Measurements from ENCODE around the gene EVX2.

Gene EVX2

DNA sequence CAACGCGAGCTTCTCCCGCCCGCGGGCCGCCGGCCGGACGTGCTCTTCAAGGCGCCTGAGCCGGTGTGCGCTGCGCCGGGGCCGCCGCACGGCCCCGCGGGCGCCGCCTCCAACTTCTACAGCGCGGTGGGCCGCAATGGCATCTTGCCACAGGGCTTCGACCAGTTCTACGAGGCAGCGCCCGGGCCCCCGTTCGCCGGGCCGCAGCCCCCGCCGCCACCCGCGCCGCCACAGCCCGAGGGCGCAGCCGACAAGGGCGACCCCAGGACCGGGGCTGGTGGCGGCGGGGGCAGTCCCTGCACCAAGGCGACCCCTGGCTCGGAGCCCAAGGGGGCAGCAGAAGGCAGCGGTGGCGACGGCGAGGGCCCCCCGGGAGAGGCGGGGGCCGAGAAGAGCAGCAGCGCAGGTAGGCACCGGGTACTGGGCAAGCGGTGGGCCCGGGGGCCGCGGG is 24.0 kb upstream of the EVX2 start:
- no peak for DNase-seq (ENCODE audit: low read depth in 2 of 2)

DNA sequence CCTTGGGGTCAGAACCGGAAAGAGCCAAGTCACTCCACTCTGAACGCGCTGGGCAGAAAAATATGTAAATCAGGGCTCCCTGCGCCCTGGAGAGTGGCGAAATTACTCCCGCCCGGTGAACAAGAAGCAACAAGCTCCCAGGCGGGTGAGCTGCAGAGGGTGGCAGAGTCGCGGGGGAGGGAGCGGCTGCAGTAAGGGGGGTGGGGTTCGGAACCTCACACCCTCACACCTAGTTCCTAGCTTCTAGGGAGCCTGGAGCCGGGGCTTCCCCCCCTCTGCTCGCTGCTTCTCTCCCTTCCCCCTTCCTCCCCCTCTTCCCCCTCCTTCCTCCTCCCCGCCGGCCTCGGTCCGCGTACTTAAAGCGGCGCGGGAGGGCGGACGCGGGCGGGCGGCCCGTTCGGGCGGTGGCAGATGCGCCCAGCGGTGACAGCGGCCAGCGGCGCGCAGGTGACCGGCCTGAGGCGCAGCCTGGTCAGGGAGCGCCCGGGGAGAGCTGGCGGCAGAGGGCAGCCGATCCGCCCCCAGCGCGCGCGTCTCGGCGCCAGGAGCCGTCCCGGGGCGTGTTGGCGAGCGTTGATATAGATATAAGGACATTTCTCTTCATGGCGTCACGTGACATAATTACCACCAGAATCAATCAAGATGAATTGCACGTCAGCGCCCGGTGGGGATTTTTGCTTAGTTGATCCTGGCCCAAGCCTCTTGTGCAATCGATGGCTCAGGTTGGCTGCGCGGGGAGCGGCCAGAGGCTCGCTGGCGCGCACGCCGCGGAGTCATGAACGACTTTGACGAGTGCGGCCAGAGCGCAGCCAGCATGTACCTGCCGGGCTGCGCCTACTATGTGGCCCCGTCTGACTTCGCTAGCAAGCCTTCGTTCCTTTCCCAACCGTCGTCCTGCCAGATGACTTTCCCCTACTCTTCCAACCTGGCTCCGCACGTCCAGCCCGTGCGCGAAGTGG is 23.1 kb upstream of the EVX2 start, which contains the start of gene HOXD11:
HOXD11 (plus strand) TSS at position 700 of the 959 bp plus-strand sequence; CDS start at position 776, 76 bp downstream.
- DNase-seq (ENCODE audit: low read depth in 2 of 2), result no peak

DNA sequence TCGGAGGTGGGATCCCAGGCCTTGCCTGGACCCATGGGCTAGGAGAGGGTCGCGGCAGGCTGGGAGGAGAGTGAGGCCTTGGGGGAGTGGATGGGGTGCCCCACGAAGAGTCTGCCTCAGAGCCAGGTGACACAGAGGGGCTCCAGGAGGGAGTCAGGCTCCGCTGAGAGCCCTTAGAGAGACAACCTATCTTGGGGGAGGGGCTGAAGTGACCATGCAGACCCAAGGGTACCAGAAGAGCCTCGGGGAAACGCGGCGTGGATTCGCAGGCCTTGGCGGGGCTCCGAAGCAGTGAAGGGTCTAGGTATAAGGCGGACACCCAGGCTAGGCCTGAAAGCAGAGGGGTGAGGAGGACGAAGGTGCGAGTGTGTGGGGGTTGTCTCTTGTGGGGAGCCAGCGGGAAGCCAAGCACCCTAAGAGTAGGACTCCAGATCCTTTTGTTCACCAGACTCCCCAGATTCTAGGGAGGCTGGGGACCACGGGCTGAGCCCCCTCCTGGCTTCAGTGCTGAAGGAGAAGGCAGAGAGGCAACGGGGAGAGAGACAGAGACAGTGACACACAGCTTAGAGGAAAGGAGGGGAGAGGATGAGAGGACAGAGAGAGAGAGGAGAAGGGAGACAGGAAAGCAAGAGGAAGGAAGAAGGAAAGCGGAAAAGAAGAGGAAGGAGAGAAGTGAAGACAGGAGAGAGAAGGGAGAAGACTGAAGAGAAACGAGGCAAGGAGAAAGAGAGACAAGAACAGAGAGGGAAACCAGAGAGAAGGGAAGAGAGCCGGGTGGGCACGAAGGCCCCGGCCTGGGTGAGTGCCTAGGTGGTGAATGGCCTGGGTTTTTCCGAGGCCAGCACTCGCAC is 22.2 kb upstream of the EVX2 start:
- DNase-seq (ENCODE audit: low read depth in 2 of 2), result no peak

DNA sequence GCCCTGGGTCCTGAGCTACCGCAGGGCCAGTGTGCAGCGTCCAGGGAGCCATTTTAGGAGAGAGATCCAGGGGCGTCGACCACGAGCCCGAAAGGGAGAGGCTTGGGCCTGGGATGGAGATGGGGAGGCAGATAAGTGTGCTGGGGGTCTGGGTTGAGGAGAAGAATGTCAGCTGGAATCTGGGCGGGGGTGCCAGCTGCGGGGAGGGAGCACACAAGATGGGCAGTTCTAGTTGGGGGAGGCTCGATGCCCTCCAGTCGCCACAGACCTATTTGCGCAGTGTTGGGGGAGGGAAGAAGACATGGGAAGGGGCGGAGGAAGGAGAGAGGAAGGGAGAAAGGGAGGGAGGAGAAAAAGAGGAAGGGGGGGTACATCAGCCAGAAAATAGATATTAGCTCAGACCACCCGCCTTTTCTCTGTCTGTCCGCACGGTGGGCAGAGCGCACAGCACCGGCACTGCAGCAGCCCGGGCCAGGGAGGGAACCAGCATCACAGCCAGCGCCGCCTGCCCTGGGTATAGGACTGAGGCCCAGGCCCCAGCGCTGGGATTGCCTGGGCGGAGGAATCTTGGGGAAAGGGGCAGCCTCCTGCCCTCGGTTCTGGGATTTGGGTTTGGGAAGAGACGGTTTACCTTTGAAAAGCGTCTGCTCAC is 21.4 kb upstream of the EVX2 start:
- no peak for DNase-seq (ENCODE audit: low read depth in 2 of 2)

DNA sequence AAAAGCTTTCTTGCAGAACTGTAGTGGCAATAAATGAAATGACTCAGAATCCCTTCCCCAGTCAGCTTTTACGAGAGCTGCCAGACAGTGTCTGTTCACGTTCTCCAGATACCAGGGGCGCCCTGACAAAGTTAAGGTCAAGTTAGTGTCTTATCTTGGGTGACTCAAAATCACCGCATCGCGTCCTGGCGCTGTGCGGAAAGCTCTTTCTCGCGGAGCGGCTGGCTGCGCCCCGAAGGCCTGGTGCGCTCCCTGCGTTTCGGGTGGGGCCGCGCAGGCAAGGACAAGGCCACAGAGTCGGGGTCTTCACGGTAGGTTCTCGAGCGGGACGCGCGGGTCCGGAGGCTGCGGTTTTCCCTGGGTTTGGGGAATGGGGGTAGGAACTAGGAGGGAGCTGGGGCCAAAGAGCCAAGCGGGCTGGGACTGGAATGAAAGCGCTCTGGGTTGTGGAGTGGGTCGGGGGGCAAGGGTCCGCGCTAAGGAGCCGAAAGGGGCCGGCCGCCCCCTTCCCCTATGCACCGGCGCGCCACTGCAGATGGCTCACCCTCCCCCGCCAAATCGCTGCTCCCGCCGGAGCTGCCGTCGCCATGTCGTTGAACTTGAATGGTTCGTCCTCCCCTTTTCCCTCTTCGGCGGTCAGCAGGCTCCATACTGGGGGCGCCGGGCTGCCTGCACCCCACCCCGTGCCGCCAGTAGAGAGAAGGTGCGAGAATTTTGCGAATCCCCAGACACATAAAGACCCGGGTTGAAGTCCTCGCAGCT is 20.7 kb upstream of the EVX2 start:
- no peak for DNase-seq (ENCODE audit: low read depth in 2 of 2)

DNA sequence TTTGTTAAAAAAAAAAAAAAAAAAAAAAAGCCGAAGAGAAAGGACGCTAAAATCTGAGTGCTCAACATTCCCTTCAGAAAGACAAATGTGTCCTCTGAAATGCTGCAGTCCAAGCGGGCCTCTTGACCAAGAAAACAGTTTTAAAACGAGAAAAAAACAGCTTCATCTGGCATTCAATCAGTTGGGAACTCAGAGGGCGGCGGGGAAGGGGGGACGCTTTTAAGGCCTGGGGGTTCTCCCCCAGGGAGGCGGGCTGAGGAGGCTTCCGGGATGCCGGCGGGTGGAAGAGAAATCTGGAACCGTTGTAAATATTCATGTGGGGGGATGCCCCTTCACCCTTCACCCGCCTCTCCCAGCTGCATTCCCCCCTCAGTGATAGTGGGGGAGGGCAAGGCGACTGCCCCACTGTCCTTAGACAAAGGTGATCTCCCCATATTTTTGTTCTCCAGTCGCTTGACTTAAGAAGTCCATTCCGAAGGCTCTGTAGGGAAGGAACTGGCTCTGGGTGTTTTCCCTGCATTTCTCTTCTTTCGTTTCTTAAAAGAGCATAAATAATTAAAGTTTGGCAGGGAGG is 20.1 kb upstream of the EVX2 start:
- DNase-seq (ENCODE audit: low read depth in 2 of 2), result no peak

DNA sequence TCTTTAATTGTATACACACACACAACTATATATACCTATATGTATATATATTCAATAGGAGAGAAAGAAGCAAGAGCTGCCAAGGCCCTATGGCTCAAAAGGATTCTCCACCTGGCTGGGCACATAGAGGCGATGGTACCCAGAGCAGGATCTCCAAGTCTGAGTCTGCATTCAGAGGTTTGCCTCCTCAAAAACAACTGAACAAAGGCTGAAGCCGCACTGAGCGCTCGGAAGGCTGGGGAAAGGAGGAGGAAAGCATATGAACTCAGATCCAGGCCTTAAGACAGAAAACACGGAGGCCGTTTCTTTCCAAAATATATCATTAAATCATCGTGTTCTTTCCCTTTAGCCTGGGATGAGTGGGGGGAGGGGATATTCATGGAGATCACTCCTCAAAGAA is 19.4 kb upstream of the EVX2 start:
- DNase-seq (ENCODE audit: low read depth in 2 of 2), result no peak

DNA sequence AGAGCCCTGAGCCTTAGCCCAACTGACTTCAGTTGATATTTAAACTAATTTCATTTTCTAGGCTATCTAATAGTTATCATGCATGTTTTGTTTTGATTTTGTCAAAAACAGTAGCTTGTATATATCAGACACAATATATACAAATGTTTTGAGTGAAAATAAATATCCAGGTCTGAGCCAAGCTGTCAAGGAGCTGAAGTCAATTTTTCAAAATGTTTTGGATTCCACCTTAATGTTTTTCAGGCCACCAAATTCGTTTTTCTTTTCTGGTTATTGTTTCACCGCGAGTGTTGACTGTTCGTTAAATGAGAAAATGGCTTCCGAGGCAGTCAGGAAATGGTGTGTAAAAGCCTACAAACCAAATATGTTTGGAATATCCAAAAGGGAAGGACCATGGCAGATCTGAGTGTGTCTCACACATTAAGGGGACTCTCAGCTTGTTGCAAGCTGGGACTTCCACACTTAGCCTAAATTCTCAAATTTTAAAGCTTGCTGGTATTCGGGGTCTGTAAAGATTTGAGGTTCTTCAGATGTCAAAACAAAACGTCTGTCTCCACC is 18.6 kb upstream of the EVX2 start:
- DNase-seq (ENCODE audit: low read depth in 2 of 2), result no peak

DNA sequence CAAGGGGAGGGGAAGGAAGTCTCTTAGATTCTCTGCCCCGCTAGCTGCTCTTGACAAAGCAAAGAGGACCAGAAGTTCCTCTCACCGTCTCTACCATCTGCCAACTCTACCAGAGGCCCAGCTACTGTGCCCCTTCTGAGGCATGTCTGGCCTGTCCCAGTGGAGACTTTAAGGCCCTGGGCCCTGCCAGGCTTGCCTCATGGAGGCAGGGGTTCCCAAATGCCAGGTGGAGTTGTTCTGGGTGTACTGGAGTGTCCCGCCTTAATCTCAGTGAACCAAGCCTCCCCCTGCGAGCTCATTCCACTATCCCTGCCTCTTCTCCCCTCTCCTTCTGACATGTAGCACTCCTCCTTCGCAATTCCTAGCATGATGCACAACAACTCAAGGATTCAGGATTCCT is 18.1 kb upstream of the EVX2 start:
- DNase-seq (ENCODE audit: low read depth in 2 of 2), result no peak

DNA sequence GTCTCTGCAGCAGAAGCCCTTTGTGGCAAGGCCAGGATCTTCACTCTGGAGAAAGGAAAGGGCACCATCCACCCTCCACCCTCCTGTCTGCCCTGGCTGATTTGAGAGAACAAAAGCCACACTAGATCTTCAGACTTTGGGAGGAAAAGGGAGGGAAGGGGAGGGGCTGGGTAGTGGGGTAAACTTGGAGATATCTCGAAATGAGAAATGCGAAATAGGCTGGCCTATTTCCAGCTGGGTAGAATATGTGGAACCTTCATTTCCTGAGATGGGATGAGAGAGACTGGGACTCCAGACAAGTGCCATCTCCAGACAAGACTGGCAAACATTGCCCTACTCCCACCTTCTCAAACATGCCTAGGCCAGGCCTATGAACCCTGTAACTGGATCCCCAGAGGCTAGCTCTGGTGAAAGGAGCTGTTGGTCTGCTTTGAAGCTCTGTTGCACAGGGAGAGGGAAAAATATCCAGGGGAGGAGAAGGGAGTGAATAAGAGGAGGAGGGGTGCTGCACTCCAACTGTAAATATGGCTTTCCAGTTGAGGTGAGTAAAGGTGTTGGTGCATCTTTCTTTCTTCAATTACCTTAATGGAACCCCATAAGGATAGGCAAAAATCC is 17.6 kb upstream of the EVX2 start:
- no peak for DNase-seq (ENCODE audit: low read depth in 2 of 2)

DNA sequence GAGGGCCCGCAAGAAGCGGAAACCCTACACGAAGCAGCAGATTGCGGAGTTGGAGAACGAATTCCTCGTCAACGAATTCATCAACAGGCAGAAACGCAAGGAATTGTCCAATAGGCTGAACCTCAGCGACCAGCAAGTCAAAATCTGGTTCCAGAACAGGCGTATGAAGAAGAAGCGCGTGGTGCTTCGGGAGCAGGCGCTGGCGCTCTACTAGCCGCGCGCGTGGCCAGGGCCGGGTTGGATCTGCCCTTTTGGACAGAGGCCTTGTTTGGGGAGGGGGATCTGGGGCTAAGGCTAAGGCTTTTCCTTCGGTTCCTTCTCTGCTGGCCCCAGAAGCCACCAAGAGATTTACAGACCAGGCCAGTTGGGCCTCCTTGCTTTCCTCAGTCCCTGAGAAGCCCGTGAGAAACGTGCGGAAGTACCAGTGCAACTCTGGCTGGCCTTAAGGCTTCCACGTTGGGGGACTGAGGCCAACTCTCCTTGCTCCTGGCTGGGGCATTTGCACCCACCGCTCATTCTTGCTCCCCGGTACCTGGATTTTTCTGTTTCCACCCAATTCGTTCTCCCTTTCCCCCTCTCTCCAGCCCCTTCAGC is 16.9 kb upstream of the EVX2 start:
- DNase-seq (ENCODE audit: low read depth in 2 of 2), result no peak

DNA sequence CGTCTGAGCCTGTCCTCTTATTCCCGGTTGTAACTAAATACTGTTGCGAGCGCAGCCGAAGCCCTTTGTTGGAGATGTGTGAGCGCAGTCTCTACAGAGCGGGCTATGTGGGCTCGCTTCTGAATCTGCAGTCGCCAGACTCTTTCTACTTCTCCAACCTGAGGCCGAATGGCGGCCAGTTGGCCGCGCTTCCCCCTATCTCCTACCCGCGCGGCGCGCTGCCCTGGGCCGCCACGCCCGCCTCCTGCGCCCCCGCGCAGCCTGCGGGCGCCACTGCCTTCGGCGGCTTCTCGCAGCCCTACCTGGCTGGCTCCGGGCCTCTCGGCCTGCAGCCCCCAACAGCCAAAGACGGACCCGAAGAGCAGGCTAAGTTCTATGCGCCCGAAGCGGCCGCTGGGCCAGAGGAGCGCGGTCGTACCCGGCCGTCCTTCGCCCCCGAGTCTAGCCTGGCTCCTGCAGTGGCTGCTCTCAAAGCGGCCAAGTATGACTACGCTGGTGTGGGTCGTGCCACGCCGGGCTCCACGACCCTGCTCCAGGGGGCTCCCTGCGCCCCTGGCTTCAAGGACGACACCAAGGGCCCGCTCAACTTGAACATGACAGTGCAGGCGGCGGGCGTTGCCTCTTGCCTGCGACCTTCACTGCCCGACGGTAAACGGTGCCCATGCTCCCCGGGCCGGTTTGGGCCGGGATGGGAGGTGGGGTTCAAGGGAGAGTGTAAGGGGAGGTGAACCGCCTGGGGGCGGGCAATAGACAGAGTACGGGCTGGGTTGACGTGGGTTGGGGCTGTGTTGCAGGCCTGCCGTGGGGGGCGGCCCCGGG is 16.2 kb upstream of the EVX2 start, which contains the start of gene HOXD12:
HOXD12 (plus strand) TSS at position 68 of the 819 bp plus-strand sequence; CDS start at position 75, 7 bp downstream.
- DNase-seq (ENCODE audit: low read depth in 2 of 2), result no peak

DNA sequence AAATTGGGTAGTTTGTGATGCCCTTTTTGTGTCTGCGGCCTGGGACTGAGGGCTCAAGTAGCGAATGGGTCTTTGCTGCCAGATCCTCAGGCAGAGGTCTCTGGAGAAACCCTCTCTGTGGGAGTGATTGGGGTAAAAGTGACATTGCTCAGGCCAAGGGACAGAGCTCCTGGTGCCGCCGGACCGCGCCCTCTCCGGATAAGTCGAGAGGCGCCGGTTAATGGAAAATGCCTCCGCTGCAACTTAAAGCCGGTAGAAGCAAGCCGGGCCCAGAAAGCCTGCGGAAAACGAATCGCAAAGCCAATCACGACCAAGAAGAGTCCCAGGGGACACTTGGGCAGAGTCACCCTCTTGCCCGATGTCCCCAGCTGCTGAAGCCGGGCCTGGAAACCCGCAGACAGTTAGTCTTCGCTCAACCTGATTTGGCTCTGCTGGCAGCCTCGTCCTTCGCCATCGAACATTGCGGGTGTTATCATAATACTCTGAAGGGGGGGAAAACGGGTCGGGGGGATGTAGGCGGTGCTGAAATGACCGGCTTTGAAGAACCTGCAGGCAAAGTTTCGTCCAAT is 15.5 kb upstream of the EVX2 start:
- DNase-seq (ENCODE audit: low read depth in 2 of 2), result no peak

DNA sequence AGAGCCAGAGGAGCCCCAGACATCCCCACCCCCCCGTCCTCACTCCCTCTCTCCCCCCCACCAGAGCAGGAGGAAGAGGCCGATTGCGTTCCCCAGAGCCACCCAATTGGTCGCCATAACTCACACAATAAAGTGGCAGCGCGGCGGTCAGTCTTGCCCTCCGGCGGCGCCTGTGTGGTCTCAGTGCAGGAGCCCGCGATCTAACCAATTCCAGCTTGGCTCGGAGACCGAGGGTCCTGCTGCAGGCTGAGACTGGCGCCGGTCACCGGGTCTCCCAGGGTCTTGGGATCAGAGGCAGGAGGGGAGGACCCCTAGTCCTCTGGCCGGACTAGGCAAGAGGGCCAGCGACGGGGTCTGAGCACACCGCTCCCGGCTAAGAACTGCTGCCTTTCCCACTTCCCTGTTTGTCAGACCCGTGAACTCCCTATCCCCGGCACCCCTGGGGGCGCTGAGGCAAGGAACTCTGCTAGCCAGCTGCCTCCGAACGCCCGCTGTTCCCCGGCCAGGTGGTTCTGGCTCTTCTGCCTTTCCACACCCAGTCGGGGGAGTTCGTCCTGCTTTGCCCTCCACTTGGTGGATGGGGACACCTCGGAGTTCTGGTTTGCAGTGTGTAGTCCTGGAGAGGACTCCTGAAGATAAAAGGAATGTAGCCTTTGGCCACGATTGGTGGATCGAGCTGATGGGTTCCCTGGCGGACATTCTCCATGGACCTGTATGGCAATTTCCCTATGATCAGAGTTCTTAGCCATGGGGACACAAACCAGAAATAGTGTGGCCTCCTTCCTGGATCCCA is 14.8 kb upstream of the EVX2 start:
- DNase-seq (ENCODE audit: low read depth in 2 of 2), result no peak

DNA sequence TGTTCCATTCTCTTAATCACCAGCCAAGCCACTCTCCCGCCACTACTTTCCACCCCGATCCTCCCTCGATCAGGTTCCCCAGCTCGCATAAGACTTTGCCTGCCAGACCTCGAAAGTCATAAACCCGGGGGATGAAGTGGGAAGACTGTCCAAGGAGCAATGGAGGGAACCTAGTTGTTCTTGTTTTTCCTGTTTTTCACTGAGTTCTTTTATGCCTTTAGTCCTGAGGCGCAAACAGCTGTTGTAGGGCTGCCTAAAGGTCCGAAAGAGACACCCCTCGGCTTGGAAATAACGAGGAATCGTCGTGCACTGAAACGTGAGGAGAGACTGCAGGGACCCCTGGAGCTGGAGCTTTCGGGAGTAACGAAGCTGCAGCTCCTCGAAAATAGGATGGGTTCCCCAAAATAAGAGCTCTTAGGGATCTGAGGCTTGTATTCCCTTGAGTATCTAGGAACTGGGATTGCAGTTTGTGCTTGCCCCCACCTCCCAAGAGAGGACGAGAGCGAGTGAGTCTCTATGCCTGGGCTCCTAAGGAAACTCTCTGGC is 14.1 kb upstream of the EVX2 start:
- no peak for DNase-seq (ENCODE audit: low read depth in 2 of 2)

DNA sequence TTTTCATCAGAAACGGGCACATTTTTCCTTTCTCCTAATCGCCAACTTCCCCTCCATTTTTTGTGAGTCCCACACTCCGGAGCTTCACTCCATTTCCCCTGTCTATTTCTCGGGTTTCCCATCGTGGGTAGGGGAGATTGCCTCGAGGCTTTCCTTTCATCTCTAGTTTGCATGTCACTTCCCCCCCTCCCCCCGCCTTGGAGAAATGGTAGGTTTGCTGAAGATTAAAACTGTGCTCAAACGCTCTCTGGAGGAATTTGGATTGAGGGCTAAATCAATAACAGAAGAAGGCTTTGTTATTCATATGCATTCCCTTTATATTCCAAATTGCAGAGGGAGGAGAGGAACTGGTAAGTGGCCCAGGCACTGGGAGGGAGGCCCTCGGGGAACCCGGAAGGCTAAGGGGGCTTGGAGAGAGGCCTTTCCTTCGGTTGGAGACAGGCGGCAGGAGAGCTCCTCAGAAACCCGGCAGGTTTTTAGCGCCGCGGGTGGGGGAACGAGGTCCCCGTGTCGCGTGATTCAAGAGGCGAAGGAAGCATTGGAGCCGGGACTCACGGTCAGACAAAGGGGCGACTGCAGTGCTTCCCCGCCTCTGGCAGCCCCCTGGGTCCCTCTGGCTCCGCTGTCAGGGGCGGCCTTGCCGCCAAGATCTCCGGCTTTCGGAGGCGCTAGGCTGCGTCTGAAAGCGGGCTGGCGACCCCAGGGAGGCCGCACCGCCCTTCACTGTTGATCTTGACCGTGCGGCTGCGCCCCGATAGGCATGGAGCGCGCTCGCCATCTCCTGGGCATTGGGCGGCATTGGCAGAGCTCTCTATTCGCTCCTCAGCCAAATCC is 13.4 kb upstream of the EVX2 start:
- no peak for DNase-seq (ENCODE audit: low read depth in 2 of 2)

Data from activated CD8-positive, alpha-beta memory T cell treated with anti-CD3 and anti-CD28 coated beads for 4 hours (primary cell).